Stimulated activated CD4-positive, alpha-beta T cell treated with anti-CD3 and anti-CD28 coated beads, Interleukin-15, amount 100 ng/mL, for 48 hours (primary cell): Measurements from ENCODE around the gene CHST15.

Source experiments
- DNase-seq, 2 donors: peaks; one replicate each; pipeline ENCODE4 v3.0.0-alpha.2; 2020; ENCODE audit warnings: low read depth in 2 of 2

CHST15 gene

GRCh38 chr10:123965973-123966895 lies 127.2 kb downstream of the CHST15 start:
- no peak for DNase-seq

- DNase-seq = no peak
Observed at GRCh38 chr10:123964953-123965352, 128.4 kb downstream of the CHST15 start.

- DNase-seq = no peak
Observed at GRCh38 chr10:123962756-123963530, 130.5 kb downstream of the CHST15 start.

- no peak for DNase-seq
Observed at GRCh38 chr10:123958241-123958640, 135.2 kb downstream of the CHST15 start.
